Activated naive CD4-positive, alpha-beta T cell treated with anti-CD3 and anti-CD28 coated beads for 36 hours (primary cell): Measurements from ENCODE around the gene KIF14. TPM values are rescaled to one million over a fixed set of nuclear protein-coding genes. Genes with fewer than 3 reads are reported as not detected.
A peak's percentile ranks its signal among the peaks of the same experiment; 100 is the strongest.
"Not testable (repeated sequence)": the region's sequence is repeated elsewhere in the genome, so short reads cannot be mapped to it uniquely, and the experiment has no call there.

Experiments
- CTCF ChIA-PET: fragments of 350-600 bp; sonication (Branson Sonifier 250); formaldehyde crosslinking; loops from one replicate; lab custom pipeline; 2021; ENCODE audit warnings: antibody characterized with exemption; lab: Charles Lee
- DNase-seq: peaks from one replicate; pipeline ENCODE4 v3.0.0-alpha.2; 2020
- H3K27ac Mint-ChIP-seq: one replicate; pipeline ENCODE4 v1.8.0; 2021; ENCODE audit warnings: mild to moderate bottlenecking, mixed read lengths
- H3K27me3 Mint-ChIP-seq: one replicate; pipeline ENCODE4 v1.8.0; 2021; ENCODE audit warnings: low read depth, mixed read lengths
- H3K36me3 Mint-ChIP-seq: one replicate; pipeline ENCODE4 v1.8.0; 2021; ENCODE audit warnings: low read depth, mixed read lengths
- H3K4me1 Mint-ChIP-seq: one replicate; pipeline ENCODE4 v1.8.0; 2021; ENCODE audit warnings: low read depth, mixed read lengths
- H3K4me3 Mint-ChIP-seq: one replicate; pipeline ENCODE4 v1.8.0; 2021; ENCODE audit warnings: mild to moderate bottlenecking, moderate library complexity, mixed read lengths
- H3K9me3 Mint-ChIP-seq: one replicate; pipeline ENCODE4 v1.8.0; 2021; ENCODE audit warnings: mixed read lengths
- intact Hi-C: fragments of 100-400 bp; cut with micrococcal nuclease; formaldehyde crosslinking; loops from one replicate; pipeline ENCODE4 v1.15.1; 2023
- total RNA-seq, 2 experiments: library from RNA; stranded (reverse); gene quantifications; one replicate each; pipeline ENCODE4 v1.2.3, GENCODE V29; 2021

KIF14 gene
- total RNA-seq, 2 experiments from 2014 or later, result 16.4 to 16.9 TPM

- intact Hi-C loops, result no loop called here
- CTCF ChIA-PET, result interaction anchor here (1.4 kb wide), 1 partner anchor 241 kb away, joined by 3 read pairs; no protein-coding TSS in a partner anchor
- Mint-ChIP-seq H3K27me3 (no peaks in the 10 kb centered on the region), H3K4me1 (peaks cover 11% of the 10 kb centered on the region), H3K4me3 (no peak overlapping the region), H3K27ac (no peak overlapping the region), H3K9me3 (no peaks in the 10 kb centered on the region), H3K36me3 (peaks cover 1% of the 10 kb centered on the region)
- DNase-seq, result no peak
Observed at GRCh38 chr1:200561856-200562214, 58.7 kb downstream of the KIF14 start.

GRCh38 chr1:200558866-200559459, 61.6 kb downstream of the KIF14 start:
- Mint-ChIP-seq H3K27me3 (no peaks in the 10 kb centered on the region), H3K4me3 (no peak overlapping the region), H3K27ac (no peak overlapping the region), H3K4me1 (peaks cover 11% of the 10 kb centered on the region), H3K9me3 (no peaks in the 10 kb centered on the region), H3K36me3 (no peaks in the 10 kb centered on the region)
- intact Hi-C loops, result loop anchor here (1.0 to 2.0 kb wide), 6 partner anchors 28 to 556 kb away; partner anchors contain the start of gene KIF14
- CTCF ChIA-PET, result interaction anchor here (0.6 to 2.6 kb wide), 17 partner anchors 9 to 413 kb away, joined by 3 to 11 read pairs (median 4); partner anchors contain the start of gene KIF14
- DNase-seq, result peak; percentile 44

- no peaks in the 10 kb centered on the region for H3K9me3 Mint-ChIP-seq
- no peak overlapping the region for H3K4me3 Mint-ChIP-seq
- DNase-seq, result no peak
- no peaks in the 10 kb centered on the region for H3K4me1 Mint-ChIP-seq
- CTCF ChIA-PET, result interaction anchor here (0.5 to 1.3 kb wide), 3 partner anchors 33 to 280 kb away, joined by 4 to 6 read pairs (median 4); no protein-coding TSS in a partner anchor
- no peaks in the 10 kb centered on the region for H3K36me3 Mint-ChIP-seq
- H3K27me3 Mint-ChIP-seq, result no peaks in the 10 kb centered on the region
- no peak overlapping the region for H3K27ac Mint-ChIP-seq
- intact Hi-C loops, result no loop called here
Observed at GRCh38 chr1:200556002-200556401, 64.5 kb downstream of the KIF14 start.

- DNase-seq, H3K4me1 Mint-ChIP-seq, intact Hi-C loops, H3K36me3 Mint-ChIP-seq, H3K27ac Mint-ChIP-seq, CTCF ChIA-PET, H3K4me3 Mint-ChIP-seq, H3K27me3 Mint-ChIP-seq, H3K9me3 Mint-ChIP-seq: not testable (repeated sequence)
Observed at GRCh38 chr1:200552737-200553136, 67.8 kb downstream of the KIF14 start.

GRCh38 chr1:200550367-200550766, 70.2 kb downstream of the KIF14 start:
- Mint-ChIP-seq H3K4me3 (no peak overlapping the region), H3K36me3 (no peaks in the 10 kb centered on the region), H3K4me1 (peaks cover 18% of the 10 kb centered on the region), H3K27ac (no peak overlapping the region), H3K9me3 (no peaks in the 10 kb centered on the region), H3K27me3 (no peaks in the 10 kb centered on the region)
- DNase-seq, result no peak
- CTCF ChIA-PET, result interaction anchor here (1.4 kb wide), 1 partner anchor 14 kb away, joined by 5 read pairs; no protein-coding TSS in a partner anchor
- intact Hi-C loops, result no loop called here

GRCh38 chr1:200547386-200547785, 73.2 kb downstream of the KIF14 start:
- Mint-ChIP-seq H3K4me1 (peaks cover 18% of the 10 kb centered on the region), H3K27me3 (no peaks in the 10 kb centered on the region), H3K36me3 (no peaks in the 10 kb centered on the region), H3K27ac (no peak overlapping the region), H3K4me3 (no peak overlapping the region), H3K9me3 (no peaks in the 10 kb centered on the region)
- DNase-seq, result no peak
- intact Hi-C loops, result no loop called here
- CTCF ChIA-PET, result interaction anchor here (0.5 kb wide), 1 partner anchor 256 kb away, joined by 3 read pairs; no protein-coding TSS in a partner anchor

GRCh38 chr1:200546577-200546976, 74.0 kb downstream of the KIF14 start:
- Mint-ChIP-seq H3K4me1 (peaks cover 18% of the 10 kb centered on the region), H3K4me3 (no peak overlapping the region), H3K27me3 (no peaks in the 10 kb centered on the region), H3K27ac (no peak overlapping the region), H3K9me3 (no peaks in the 10 kb centered on the region), H3K36me3 (no peaks in the 10 kb centered on the region)
- CTCF ChIA-PET, result interaction anchor here (0.5 kb wide), 1 partner anchor 257 kb away, joined by 3 read pairs; no protein-coding TSS in a partner anchor
- intact Hi-C loops, result no loop called here
- DNase-seq, result no peak

GRCh38 chr1:200542162-200542561, 78.4 kb downstream of the KIF14 start:
- CTCF ChIA-PET, result no interaction called here
- intact Hi-C loops, result no loop called here
- no peak overlapping the region for H3K27ac Mint-ChIP-seq
- H3K9me3 Mint-ChIP-seq, result no peaks in the 10 kb centered on the region
- no peaks in the 10 kb centered on the region for H3K27me3 Mint-ChIP-seq
- H3K4me1 Mint-ChIP-seq, result peaks cover 8% of the 10 kb centered on the region
- no peak overlapping the region for H3K4me3 Mint-ChIP-seq
- no peaks in the 10 kb centered on the region for H3K36me3 Mint-ChIP-seq
- DNase-seq, result no peak

- Mint-ChIP-seq H3K4me3 (no peak overlapping the region), H3K4me1 (no peaks in the 10 kb centered on the region), H3K36me3 (no peaks in the 10 kb centered on the region), H3K27me3 (no peaks in the 10 kb centered on the region), H3K27ac (no peak overlapping the region), H3K9me3 (no peaks in the 10 kb centered on the region)
- intact Hi-C loops, result no loop called here
- CTCF ChIA-PET, result no interaction called here
- no peak for DNase-seq
Observed at GRCh38 chr1:200540281-200540680, 80.3 kb downstream of the KIF14 start.

GRCh38 chr1:200538179-200538578, 82.4 kb downstream of the KIF14 start:
- Mint-ChIP-seq H3K27ac (no peak overlapping the region), H3K4me1 (no peaks in the 10 kb centered on the region), H3K9me3 (no peaks in the 10 kb centered on the region), H3K36me3 (no peaks in the 10 kb centered on the region), H3K4me3 (no peak overlapping the region), H3K27me3 (no peaks in the 10 kb centered on the region)
- CTCF ChIA-PET, result interaction anchor here (1.3 to 1.5 kb wide), 2 partner anchors 84 to 265 kb away, joined by 4 to 8 read pairs; no protein-coding TSS in a partner anchor
- no peak for DNase-seq
- intact Hi-C loops, result no loop called here

- Mint-ChIP-seq H3K27ac (no peak overlapping the region), H3K4me1 (peaks cover 12% of the 10 kb centered on the region), H3K36me3 (no peaks in the 10 kb centered on the region), H3K9me3 (no peaks in the 10 kb centered on the region), H3K27me3 (no peaks in the 10 kb centered on the region), H3K4me3 (no peak overlapping the region)
- DNase-seq, result peak; percentile 55
- intact Hi-C loops, result no loop called here
- CTCF ChIA-PET, result interaction anchor here (0.8 to 1.8 kb wide), 4 partner anchors 9 to 579 kb away, joined by 4 to 5 read pairs (median 4); no protein-coding TSS in a partner anchor
Observed at GRCh38 chr1:200535605-200536004, 84.9 kb downstream of the KIF14 start.

GRCh38 chr1:200530623-200531261, 89.8 kb downstream of the KIF14 start:
- Mint-ChIP-seq H3K4me1 (peaks cover 38% of the 10 kb centered on the region), H3K9me3 (no peaks in the 10 kb centered on the region), H3K27ac (peak overlapping the region; percentile 38), H3K27me3 (no peaks in the 10 kb centered on the region), H3K4me3 (peak overlapping the region; percentile 36), H3K36me3 (no peaks in the 10 kb centered on the region)
- CTCF ChIA-PET, result no interaction called here
- intact Hi-C loops, result loop anchor here (2.0 kb wide), 1 partner anchor 28 kb away; no protein-coding TSS in a partner anchor
- DNase-seq, result peak; percentile 69
